Neutrophil (primary cell): ENCODE data around the gene SEZ6.

Experiments
- H3K27ac ChIP-seq: fragments of 200-600 bp; sonication (generic); 2 replicates; pipeline ENCODE4 v1.5.1; 2016; ENCODE audit warnings: mild to moderate bottlenecking, moderate library complexity
- H3K27me3 ChIP-seq: fragments of 200-600 bp; sonication (generic); 2 replicates; pipeline ENCODE4 v1.6.0; 2016; ENCODE audit warnings: mild to moderate bottlenecking
- H3K36me3 ChIP-seq: fragments of 200-600 bp; sonication (generic); 2 replicates; pipeline ENCODE4 v1.5.1; 2017
- H3K4me1 ChIP-seq, 2 experiments: fragments of 200-600 bp in 1 of 2; sonication (generic) in 1 of 2; 1 replicate in 1 of 2; 2 replicates in 1 of 2; pipeline versions ENCODE4 v1.5.1 to v1.6.1; 2013 to 2016; ENCODE audit warnings: low read depth in 1 of 2, low read length in 1 of 2, mild to moderate bottlenecking in 1 of 2, moderate library complexity in 1 of 2; ENCODE audit not compliant: control insufficient read depth in 1 of 2, insufficient read depth in 1 of 2
- H3K4me3 ChIP-seq, 2 experiments: fragments of 200-600 bp in 1 of 2; sonication (generic) in 1 of 2; 1 replicate in 1 of 2; 2 replicates in 1 of 2; pipeline ENCODE4 v1.5.1; 2013 to 2016; ENCODE audit warnings: low read depth in 1 of 2, low read length in 1 of 2, mild to moderate bottlenecking in 1 of 2, moderate library complexity in 1 of 2
- H3K9me3 ChIP-seq: fragments of 200-600 bp; sonication (generic); 2 replicates; pipeline ENCODE4 v1.5.1; 2016
- CTCF ChIP-seq: fragments of 200-600 bp; sonication (generic); IDR thresholded peaks from 2 replicates; pipeline ENCODE4 v1.5.1; 2016; ENCODE audit warnings: antibody characterized with exemption

The SEZ6 gene

GRCh38 chr17:29032857-29033197 is 27.0 kb upstream of the SEZ6 start:
- Histone ChIP-seq H3K27ac (no peak overlapping the region), H3K36me3 (no peaks in the 10 kb centered on the region), H3K27me3 (peaks cover 62% of the 10 kb centered on the region), H3K4me1 (peaks cover 0 to 5% of the 10 kb centered on the region in 2 experiments), H3K4me3 (no peak overlapping the region), H3K9me3 (no peaks in the 10 kb centered on the region)
- no peak for TF ChIP-seq CTCF

- H3K9me3 ChIP-seq, result no peaks in the 10 kb centered on the region
- no peak for TF ChIP-seq CTCF
- H3K36me3 ChIP-seq, result no peaks in the 10 kb centered on the region
- H3K4me3 ChIP-seq, result no peak overlapping the region
- H3K27me3 ChIP-seq, result peaks cover 62% of the 10 kb centered on the region
- no peak overlapping the region for H3K27ac ChIP-seq
- peaks cover 0 to 5% of the 10 kb centered on the region in 2 experiments for H3K4me1 ChIP-seq
Measured at GRCh38 chr17:29032013-29032856, 26.4 kb upstream of the SEZ6 start.

GRCh38 chr17:29031488-29031887 is 25.7 kb upstream of the SEZ6 start:
- no peaks in the 10 kb centered on the region for H3K36me3 ChIP-seq
- H3K27me3 ChIP-seq, result peaks cover 61% of the 10 kb centered on the region
- no peak overlapping the region for H3K4me3 ChIP-seq
- peaks cover 0 to 5% of the 10 kb centered on the region in 2 experiments for H3K4me1 ChIP-seq
- no peak overlapping the region for H3K27ac ChIP-seq
- TF ChIP-seq CTCF, result no peak
- H3K9me3 ChIP-seq, result no peaks in the 10 kb centered on the region

GRCh38 chr17:29024316-29024952 is 18.6 kb upstream of the SEZ6 start:
- H3K4me1 ChIP-seq, result no peaks in the 10 kb centered on the region
- H3K27me3 ChIP-seq, result peaks cover 92% of the 10 kb centered on the region
- H3K27ac ChIP-seq, result no peak overlapping the region
- no peaks in the 10 kb centered on the region for H3K36me3 ChIP-seq
- TF ChIP-seq CTCF, result no peak
- no peak overlapping the region for H3K4me3 ChIP-seq
- no peaks in the 10 kb centered on the region for H3K9me3 ChIP-seq

GRCh38 chr17:29022074-29022473 is 16.2 kb upstream of the SEZ6 start:
- H3K27me3 ChIP-seq, result peaks cover 99% of the 10 kb centered on the region
- no peaks in the 10 kb centered on the region for H3K36me3 ChIP-seq
- no peak overlapping the region for H3K4me3 ChIP-seq
- H3K27ac ChIP-seq, result no peak overlapping the region
- no peaks in the 10 kb centered on the region for H3K9me3 ChIP-seq
- no peaks in the 10 kb centered on the region for H3K4me1 ChIP-seq
- TF ChIP-seq CTCF, result no peak
